DND-41 (cell line): ENCODE results near the gene RNF41.

ENCODE experiments used
- ATAC-seq: fragments of 200-7000 bp; cut with Tn5 transposase; 3 replicates; pipeline ENCODE4 v1.9.1; 2021; ENCODE audit warnings: low read depth; ENCODE audit not compliant: insufficient read depth
- DNase-seq: peaks from one replicate; pipeline ENCODE4 v3.0.0-alpha.2; 2020
- H2AFZ ChIP-seq: 2 replicates; pipeline ENCODE4 v1.6.0; 2012; ENCODE audit warnings: low read depth, low read length
- H3K27ac ChIP-seq: 2 replicates; pipeline ENCODE4 v1.5.1; 2012; ENCODE audit warnings: low read length, inconsistent platforms
- H3K27me3 ChIP-seq: fragments of 200-600 bp; sonication (generic); 2 replicates; pipeline ENCODE4 v1.6.0; 2012; ENCODE audit warnings: low read length, mild to moderate bottlenecking, inconsistent platforms; ENCODE audit not compliant: insufficient read depth, poor library complexity
- H3K36me3 ChIP-seq: 2 replicates; pipeline ENCODE4 v1.5.1; 2012; ENCODE audit warnings: low read length, inconsistent platforms; ENCODE audit not compliant: insufficient read depth
- H3K4me1 ChIP-seq: 2 replicates; pipeline ENCODE4 v1.5.1; 2012; ENCODE audit warnings: mild to moderate bottlenecking, low read length; ENCODE audit not compliant: insufficient read depth
- H3K4me2 ChIP-seq: 2 replicates; pipeline ENCODE4 v1.6.0; 2012; ENCODE audit warnings: mild to moderate bottlenecking, moderate library complexity, low read length, inconsistent platforms; ENCODE audit not compliant: insufficient read depth
- H3K4me3 ChIP-seq, 2 experiments: fragments of 200-600 bp in 1 of 2; shearing (Covaris generic) in 1 of 2; 2 replicates each; pipeline ENCODE4 v1.5.1; 2012 to 2016; ENCODE audit warnings: inconsistent platforms in 2 of 2, low read length in 2 of 2, mild to moderate bottlenecking in 2 of 2, low read depth in 1 of 2, moderate library complexity in 1 of 2
- H3K79me2 ChIP-seq: 2 replicates; pipeline ENCODE4 v1.6.0; 2012; ENCODE audit warnings: low read length, inconsistent platforms; ENCODE audit not compliant: insufficient read depth
- H3K9ac ChIP-seq: 2 replicates; pipeline ENCODE4 v1.6.0; 2012; ENCODE audit warnings: low read depth, mild to moderate bottlenecking, inconsistent platforms, low read length, moderate library complexity
- H3K9me3 ChIP-seq: 2 replicates; pipeline ENCODE4 v1.5.1; 2012; ENCODE audit warnings: low read length, moderate library complexity, mild to moderate bottlenecking, inconsistent platforms; ENCODE audit not compliant: insufficient read depth, severe bottlenecking
- H4K20me1 ChIP-seq: 2 replicates; pipeline ENCODE4 v1.6.0; 2012; ENCODE audit warnings: low read length; ENCODE audit not compliant: insufficient read depth
- CTCF ChIP-seq: IDR thresholded peaks from 2 replicates; pipeline ENCODE4 v1.5.1; 2012; ENCODE audit warnings: borderline replicate concordance, low read length, moderate library complexity, mild to moderate bottlenecking; ENCODE audit not compliant: poor library complexity, severe bottlenecking; ENCODE audit errors: extremely low read depth
- EZH2 ChIP-seq: IDR thresholded peaks from 3 replicates; pipeline ENCODE4 v1.6.1; 2012; ENCODE audit warnings: borderline replicate concordance, low read depth, mild to moderate bottlenecking, moderate library complexity, low read length, inconsistent platforms; ENCODE audit not compliant: severe bottlenecking

RNF41 gene

GRCh38 chr12:56193025-56193578 is 28.6 kb downstream of the RNF41 start:
- H3K27me3 ChIP-seq: no peaks in the 10 kb centered on the region
- H3K4me3 ChIP-seq: no peak overlapping the region
- H4K20me1 ChIP-seq: peaks cover 3% of the 10 kb centered on the region
- peaks cover under 1% of the 10 kb centered on the region; the same call in 1 of the 2 replicates for H3K36me3 ChIP-seq
- TF ChIP-seq EZH2 (no peak), CTCF (peak; percentile 92)
- peak overlapping the region; percentile 84 for H2AFZ ChIP-seq
- peaks cover 28% of the 10 kb centered on the region for H3K79me2 ChIP-seq
- H3K9me3 ChIP-seq: no peaks in the 10 kb centered on the region
- peak; percentile 83 for DNase-seq
- H3K9ac ChIP-seq: no peak overlapping the region
- peak overlapping the region; percentile 15 for H3K27ac ChIP-seq
- H3K4me2 ChIP-seq: peak overlapping the region; percentile 35; the same call in 1 of the 2 replicates
- peaks cover 32% of the 10 kb centered on the region for H3K4me1 ChIP-seq
- ATAC-seq: peak; percentile 22; the same call in 1 of the 3 replicates

GRCh38 chr12:56192582-56192981 is 29.1 kb downstream of the RNF41 start:
- H3K9ac ChIP-seq: no peak overlapping the region
- no peak overlapping the region for H3K4me2 ChIP-seq
- H3K27ac ChIP-seq: no peak overlapping the region
- ATAC-seq (no peak), DNase-seq (no peak)
- H3K79me2 ChIP-seq: peaks cover 33% of the 10 kb centered on the region
- peak overlapping the region; percentile 44 for H2AFZ ChIP-seq
- peaks cover 37% of the 10 kb centered on the region for H3K4me1 ChIP-seq
- H3K36me3 ChIP-seq: peaks cover 5% of the 10 kb centered on the region; the same call in 1 of the 2 replicates
- H3K27me3 ChIP-seq: no peaks in the 10 kb centered on the region
- peaks cover 9% of the 10 kb centered on the region for H4K20me1 ChIP-seq
- no peaks in the 10 kb centered on the region for H3K9me3 ChIP-seq
- no peak overlapping the region for H3K4me3 ChIP-seq
- no peak for TF ChIP-seq CTCF
- no peak for TF ChIP-seq EZH2

- ATAC-seq (no peak), DNase-seq (no peak)
- Histone ChIP-seq H3K4me1 (peaks cover 49% of the 10 kb centered on the region), H3K9me3 (no peaks in the 10 kb centered on the region), H3K79me2 (peaks cover 49% of the 10 kb centered on the region), H3K27me3 (no peaks in the 10 kb centered on the region), H3K36me3 (peaks cover 22% of the 10 kb centered on the region), H4K20me1 (peaks cover 13% of the 10 kb centered on the region), H3K9ac (peak overlapping the region; percentile 79), H2AFZ (peak overlapping the region; percentile 99), H3K4me2 (peak overlapping the region; percentile 93), H3K27ac (peak overlapping the region; percentile 95), H3K4me3 (peak overlapping the region; percentile 94 to 95; a peak in 3 of 4 replicates)
- TF ChIP-seq CTCF: no peak
- TF ChIP-seq EZH2: no peak
These were observed 31.0 kb downstream of the RNF41 start for GRCh38 chr12:56190695-56191155.
